Ammon's horn (tissue), 1 donor: Measurements from ENCODE around the gene NPLOC4.

Source experiments
- DNase-seq: peaks from one replicate; pipeline ENCODE4 v3.0.0-alpha.2; 2016; ENCODE audit warnings: low spot score

NPLOC4 gene

GRCh38 chr17:81518113-81518784 lies 118.7 kb downstream of the NPLOC4 start:
- no peak for DNase-seq

DNA sequence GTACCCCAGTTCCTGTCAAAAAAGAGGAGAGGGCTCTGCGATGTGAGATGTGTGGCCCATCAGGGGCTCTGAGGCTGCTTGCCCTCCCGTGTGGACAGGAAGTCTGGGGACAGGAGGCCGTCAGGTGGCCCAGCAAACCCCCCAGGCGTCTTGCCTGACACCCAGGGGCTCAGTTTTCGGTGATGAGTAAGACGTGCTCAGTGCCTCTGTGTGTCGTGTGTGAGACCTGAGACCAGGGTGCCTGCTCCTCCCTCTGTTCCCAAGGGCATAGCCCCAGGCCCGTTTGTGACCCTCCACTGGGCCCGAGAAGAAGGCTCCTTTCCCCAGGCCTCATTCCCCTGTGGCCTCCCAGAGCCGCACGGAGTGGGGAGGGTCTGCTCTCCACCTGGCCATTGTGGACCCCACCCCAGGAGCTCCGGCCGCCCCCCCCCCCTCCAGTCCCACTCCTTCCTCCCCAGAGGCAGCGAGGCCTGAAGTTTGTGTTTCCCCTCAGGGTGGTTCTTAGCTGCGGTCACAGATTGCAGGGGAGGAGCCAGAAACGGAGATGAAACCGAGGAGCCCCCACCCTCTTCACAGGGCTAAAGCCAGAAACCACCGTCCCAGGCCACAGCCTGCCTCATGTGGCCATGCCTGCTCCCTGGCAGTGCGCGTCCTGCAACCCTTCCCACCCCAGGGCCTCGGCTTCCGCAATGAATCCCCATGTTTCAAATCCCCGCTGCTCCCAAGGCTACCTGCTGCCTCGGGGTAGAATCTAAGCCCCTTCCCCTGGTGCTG lies 119.4 kb downstream of the NPLOC4 start:
- DNase-seq, result no peak

GRCh38 chr17:81517009-81517338 lies 119.9 kb downstream of the NPLOC4 start:
- no peak for DNase-seq

GRCh38 chr17:81516439-81516838 lies 120.5 kb downstream of the NPLOC4 start:
- no peak for DNase-seq

- no peak for DNase-seq
These were observed 121.3 kb downstream of the NPLOC4 start for GRCh38 chr17:81515530-81516041.

- DNase-seq, result peak; percentile 59
These were observed 122.0 kb downstream of the NPLOC4 start for GRCh38 chr17:81514739-81515529.

GRCh38 chr17:81514489-81514738 lies 122.5 kb downstream of the NPLOC4 start:
- no peak for DNase-seq

- peak; percentile 47 for DNase-seq
These were observed 123.0 kb downstream of the NPLOC4 start for GRCh38 chr17:81513753-81514488.

DNA sequence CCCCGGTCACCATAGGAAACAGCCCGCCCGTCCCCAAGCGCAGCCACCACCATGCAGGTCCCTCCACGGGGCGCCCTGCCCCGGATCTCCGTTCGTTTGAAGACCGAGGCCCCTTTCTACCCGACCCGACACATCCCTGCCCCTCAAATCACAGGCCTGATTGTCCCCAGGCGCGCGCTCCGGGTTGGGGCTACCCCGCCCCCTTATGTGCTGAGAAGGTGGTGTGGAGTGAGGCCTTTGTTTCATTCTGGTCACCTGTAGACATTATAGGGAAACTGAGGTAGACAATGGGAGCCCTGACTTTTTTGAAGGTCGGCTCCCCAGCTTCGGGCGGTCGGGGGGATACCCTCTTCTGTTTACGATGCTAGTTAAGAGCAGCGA lies 123.5 kb downstream of the NPLOC4 start:
- DNase-seq, result peak; percentile 51

DNA sequence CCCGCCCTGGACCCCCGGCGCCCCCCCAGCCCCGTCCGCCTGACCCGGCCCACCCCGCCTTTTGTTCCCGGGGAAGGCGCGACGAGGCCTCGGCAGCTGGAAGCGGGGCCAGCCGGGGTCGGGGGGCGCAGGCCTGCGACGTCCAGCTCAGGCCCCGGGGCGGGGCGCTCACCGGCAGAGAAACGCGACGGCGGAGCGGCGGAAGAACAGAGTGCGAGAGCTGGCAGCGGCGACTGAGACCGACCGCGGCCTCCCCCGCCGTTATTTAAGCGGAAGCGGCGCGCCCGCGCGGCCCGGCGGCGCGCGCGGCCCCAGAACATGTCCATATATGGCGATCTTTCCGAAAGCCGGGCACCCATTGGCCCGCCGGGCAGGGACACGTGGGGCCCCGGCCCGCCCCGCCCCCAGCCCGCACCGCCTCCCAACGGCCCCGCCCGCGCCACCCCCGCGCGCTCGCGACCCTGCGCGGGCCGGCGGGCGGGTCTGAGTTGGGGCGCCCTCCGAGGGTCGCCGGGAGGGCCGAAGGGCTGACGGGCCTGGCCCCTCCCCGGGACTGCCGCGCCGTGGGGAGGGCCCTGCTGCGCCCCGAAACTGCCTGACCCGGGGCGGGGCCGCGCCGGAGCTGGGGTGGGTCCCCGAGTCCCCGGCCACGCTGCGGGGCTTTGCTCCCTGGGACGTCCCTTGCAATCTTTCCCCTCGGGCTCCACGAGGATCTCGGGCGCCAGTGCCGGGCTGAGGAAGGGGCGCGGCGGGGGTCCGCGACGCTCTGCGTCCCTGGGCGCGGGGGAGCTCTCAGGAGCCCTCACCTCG lies 124.1 kb downstream of the NPLOC4 start, which contains the start of gene ACTG1:
Gene ACTG1 (minus strand): TSS at position 238 of the 810 bp plus-strand sequence. CDS start 445 bp downstream, outside the sequence.
- DNase-seq, result peak; percentile 89

DNA sequence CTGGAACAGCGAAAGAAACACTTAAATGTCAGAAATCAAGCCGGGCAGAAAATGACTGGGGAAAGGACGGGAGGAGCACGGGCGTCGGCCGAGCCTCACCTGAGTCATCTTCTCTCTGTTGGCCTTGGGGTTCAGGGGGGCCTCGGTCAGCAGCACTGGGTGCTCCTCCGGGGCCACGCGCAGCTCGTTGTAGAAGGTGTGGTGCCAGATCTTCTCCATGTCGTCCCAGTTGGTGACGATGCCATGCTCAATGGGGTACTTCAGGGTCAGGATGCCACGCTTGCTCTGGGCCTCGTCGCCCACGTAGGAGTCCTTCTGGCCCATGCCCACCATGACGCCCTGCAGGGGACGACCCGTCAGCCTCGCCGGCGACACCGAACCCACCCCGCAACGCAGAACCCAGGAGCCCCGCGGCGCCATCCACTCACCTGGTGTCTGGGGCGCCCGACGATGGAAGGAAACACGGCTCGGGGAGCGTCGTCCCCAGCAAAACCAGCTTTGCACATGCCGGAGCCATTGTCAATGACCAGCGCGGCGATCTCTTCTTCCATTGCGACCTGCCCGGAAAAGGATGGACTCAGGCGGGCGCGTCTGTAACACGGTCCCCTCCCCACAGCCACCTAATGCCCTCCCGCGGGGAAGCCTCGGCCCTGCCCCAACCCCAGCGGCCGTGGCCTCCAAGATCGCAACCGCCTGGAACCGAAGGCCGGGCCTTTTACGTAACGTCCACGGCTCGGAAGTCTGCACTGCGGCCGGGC lies 124.9 kb downstream of the NPLOC4 start:
- DNase-seq, result no peak

- no peak for DNase-seq
These were observed 125.4 kb downstream of the NPLOC4 start for GRCh38 chr17:81511554-81511803.

DNA sequence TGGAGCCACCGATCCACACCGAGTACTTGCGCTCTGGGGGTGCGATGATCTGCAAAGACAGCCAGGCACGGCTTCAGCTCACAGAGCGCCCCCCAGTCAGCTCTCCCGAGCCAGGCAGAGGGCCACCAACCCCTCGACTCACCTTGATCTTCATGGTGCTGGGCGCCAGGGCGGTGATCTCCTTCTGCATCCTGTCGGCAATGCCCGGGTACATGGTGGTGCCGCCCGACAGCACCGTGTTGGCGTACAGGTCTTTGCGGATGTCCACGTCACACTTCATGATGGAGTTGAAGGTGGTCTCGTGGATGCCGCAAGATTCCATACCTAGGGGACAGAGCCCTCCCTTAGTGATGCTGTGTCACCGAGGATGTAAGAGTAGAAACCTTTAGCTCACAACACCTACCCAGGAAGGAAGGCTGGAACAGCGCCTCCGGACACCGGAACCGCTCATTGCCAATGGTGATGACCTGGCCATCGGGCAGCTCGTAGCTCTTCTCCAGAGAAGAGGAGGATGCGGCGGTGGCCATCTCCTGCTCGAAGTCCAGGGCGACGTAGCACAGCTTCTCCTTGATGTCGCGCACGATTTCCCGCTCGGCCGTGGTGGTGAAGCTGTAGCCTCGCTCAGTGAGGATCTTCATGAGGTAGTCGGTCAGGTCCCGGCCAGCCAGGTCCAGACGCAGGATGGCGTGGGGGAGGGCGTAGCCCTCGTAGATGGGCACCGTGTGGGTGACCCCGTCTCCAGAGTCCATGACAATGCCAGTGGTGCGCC lies 125.9 kb downstream of the NPLOC4 start:
- no peak for DNase-seq

DNA sequence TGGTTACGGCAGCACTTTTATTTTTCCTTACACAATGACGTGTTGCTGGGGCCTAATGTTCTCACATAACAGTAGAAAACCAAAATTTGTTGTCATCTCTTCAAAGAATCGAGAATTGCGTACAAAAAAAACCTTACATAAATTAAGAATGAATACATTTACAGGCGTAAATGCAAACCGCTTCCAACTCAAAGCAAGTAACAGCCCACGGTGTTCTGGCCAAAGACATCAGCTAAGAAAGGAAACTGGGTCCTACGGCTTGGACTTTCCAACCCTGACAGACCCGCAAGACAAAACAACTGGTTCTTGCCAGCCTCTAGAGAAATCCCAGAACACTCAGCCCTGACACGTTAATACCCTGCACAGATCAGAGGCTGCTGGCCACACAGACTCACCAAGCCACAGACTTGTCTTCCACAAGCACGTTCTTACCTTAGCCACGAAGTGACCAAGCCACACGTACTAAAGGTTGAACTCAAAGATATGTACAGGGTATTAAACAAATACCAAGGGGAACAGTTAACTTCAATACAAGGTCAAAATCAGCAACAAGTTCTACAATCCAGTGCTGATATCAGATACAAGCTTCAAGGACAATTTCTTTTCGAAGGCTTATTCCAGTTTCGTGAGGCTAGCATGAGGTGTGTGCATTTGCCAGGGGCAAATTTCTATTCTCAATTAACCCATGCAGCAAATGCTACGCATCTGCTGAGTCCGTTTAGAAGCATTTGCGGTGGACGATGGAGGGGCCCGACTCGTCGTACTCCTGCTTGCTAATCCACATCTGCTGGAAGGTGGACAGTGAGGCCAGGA lies 126.7 kb downstream of the NPLOC4 start:
- DNase-seq, result no peak

- no peak for DNase-seq
These were observed 127.5 kb downstream of the NPLOC4 start for GRCh38 chr17:81509207-81509971.

- no peak for DNase-seq
These were observed 128.2 kb downstream of the NPLOC4 start for GRCh38 chr17:81508639-81509206.
